Measurements from ENCODE around the gene PDZD8. TPM values are rescaled to one million over a fixed set of nuclear protein-coding genes. Genes with fewer than 3 reads are reported as not detected.

Gene PDZD8
- total RNA-seq, 1 donor from 2014 or later = 23.9 TPM

DNA sequence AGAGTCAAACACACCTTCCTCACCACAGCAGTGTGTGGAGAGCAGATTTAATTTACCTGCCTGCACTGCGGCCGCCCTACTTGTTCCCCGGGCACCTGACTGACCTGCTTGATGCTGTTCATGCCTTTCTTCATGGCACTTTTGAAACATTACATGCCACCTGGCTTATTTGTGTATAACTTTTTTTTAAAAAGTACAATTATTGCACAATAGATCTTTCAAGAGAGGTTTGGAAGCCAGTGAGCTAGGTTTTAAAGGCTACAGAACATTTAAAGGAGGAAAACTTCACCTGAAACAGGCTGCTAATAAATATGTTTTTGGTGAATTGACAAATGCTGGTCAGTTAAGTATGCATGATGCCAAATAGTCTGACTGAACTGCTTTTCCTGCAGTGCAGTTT lies 101.3 kb downstream of the PDZD8 start:
- no peaks in the 10 kb centered on the region for H3K27me3 ChIP-seq (ENCODE audit: low read depth)
- TF ChIP-seq, protein P1, sequence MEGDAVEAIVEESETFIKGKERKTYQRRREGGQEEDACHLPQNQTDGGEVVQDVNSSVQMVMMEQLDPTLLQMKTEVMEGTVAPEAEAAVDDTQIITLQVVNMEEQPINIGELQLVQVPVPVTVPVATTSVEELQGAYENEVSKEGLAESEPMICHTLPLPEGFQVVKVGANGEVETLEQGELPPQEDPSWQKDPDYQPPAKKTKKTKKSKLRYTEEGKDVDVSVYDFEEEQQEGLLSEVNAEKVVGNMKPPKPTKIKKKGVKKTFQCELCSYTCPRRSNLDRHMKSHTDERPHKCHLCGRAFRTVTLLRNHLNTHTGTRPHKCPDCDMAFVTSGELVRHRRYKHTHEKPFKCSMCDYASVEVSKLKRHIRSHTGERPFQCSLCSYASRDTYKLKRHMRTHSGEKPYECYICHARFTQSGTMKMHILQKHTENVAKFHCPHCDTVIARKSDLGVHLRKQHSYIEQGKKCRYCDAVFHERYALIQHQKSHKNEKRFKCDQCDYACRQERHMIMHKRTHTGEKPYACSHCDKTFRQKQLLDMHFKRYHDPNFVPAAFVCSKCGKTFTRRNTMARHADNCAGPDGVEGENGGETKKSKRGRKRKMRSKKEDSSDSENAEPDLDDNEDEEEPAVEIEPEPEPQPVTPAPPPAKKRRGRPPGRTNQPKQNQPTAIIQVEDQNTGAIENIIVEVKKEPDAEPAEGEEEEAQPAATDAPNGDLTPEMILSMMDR (IDR thresholded peaks at IDR 0.05; ENCODE audit: borderline replicate concordance) = no peak
- H3K9me3 ChIP-seq (replicated peaks) = no peaks in the 10 kb centered on the region
- intact Hi-C loops (cut with micrococcal nuclease) = no loop called here
- H3K27ac ChIP-seq (replicated peaks) = no peak overlapping the region
- H3K4me1 ChIP-seq = no peaks in the 10 kb centered on the region
- H3K4me3 ChIP-seq = no peak overlapping the region
- no peaks in the 10 kb centered on the region for H3K36me3 ChIP-seq
- DNase-seq = no peak

DNA sequence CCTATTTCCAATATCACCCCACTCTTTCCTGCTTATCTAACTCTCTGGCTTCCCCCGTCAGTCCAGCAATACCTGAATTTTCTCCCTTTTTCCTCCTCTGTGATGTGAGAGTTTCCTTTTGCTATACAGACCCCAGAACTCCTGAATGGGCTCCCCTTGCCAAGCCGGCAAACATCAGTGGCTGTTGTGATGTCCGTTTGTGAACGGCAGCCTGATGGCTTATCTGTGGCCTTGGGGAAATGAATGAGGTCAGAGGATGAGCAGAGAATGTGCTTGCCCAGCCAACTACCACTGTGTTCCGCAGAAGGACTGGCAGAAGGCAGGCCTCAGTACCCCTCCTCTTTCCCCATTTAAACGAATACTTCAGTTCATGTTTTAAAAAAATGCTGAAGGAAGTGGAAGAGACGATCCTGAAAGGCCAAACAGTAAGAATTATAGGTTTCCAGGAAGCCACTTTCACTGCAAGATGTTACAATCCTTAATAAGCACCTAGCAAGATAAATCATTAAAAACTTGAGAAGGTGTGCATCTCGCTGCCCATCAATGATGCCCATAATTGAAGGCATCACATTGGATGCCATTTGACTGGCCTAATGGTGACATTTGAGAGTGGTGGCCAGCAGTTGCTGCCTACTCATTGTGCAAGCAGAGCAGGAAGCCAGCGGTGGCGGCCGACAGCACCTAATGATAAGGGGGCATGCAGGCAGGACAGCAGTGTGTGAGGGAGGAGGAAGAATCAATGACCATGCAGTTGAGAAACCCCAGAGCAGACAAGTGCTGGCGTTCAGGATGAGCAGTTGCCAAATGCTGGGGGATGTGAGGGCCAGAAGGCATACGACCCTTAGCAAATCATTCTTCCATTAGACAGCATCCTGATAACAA lies 102.8 kb downstream of the PDZD8 start:
- H3K36me3 ChIP-seq = no peaks in the 10 kb centered on the region
- H3K4me3 ChIP-seq = no peak overlapping the region
- DNase-seq = no peak
- no peaks in the 10 kb centered on the region for H3K4me1 ChIP-seq
- no peaks in the 10 kb centered on the region for H3K9me3 ChIP-seq (replicated peaks)
- intact Hi-C loops (cut with micrococcal nuclease) = no loop called here
- no peaks in the 10 kb centered on the region for H3K27me3 ChIP-seq (ENCODE audit: low read depth)
- H3K27ac ChIP-seq (replicated peaks) = no peak overlapping the region
- TF ChIP-seq, protein P1 (IDR thresholded peaks at IDR 0.05; ENCODE audit: borderline replicate concordance) = no peak

DNA sequence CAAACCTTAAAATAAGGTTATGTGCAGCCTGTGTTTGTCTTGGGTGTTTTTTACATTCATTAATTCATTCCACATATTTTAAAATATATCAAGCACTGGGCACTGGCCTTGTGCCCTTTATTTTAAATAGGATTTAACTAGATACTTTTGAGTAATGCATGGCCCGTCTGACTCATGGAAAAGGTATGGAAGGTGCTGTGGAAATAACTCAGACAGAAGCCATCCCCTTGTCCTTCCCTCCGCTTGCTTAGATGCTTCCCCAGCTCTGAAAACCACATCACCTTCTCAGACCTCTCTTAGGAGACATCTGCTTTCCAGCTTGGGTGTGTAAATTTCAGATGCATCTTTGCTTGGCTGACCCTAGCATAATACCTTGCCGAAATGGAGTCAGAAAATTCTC lies 103.8 kb downstream of the PDZD8 start:
- H3K9me3 ChIP-seq (replicated peaks) = no peaks in the 10 kb centered on the region
- TF ChIP-seq, protein P1 (IDR thresholded peaks at IDR 0.05; ENCODE audit: borderline replicate concordance) = no peak
- no peaks in the 10 kb centered on the region for H3K4me1 ChIP-seq
- intact Hi-C loops (cut with micrococcal nuclease) = no loop called here
- no peak overlapping the region for H3K27ac ChIP-seq (replicated peaks)
- H3K27me3 ChIP-seq (ENCODE audit: low read depth) = no peaks in the 10 kb centered on the region
- H3K36me3 ChIP-seq = no peaks in the 10 kb centered on the region
- no peak for DNase-seq
- no peak overlapping the region for H3K4me3 ChIP-seq

DNA sequence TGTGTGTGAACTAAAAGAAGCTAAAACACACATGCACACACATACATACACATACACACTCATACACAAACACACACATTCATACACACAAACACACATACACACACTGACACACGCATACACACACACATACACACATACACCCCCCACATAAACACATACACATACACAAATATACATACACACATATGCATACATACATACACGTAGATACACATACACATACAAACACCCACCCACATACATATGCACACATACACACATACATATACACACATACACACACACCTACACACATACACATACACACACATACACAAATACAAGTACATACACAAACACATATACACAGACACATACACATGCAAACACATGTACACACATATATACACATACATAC lies 106.3 kb downstream of the PDZD8 start:
- intact Hi-C loops (cut with micrococcal nuclease) = no loop called here
- no peak overlapping the region for H3K4me3 ChIP-seq
- H3K36me3 ChIP-seq = no peaks in the 10 kb centered on the region
- H3K27ac ChIP-seq (replicated peaks) = no peak overlapping the region
- no peak for DNase-seq
- peaks cover 6% of the 10 kb centered on the region for H3K27me3 ChIP-seq (ENCODE audit: low read depth)
- H3K4me1 ChIP-seq = no peaks in the 10 kb centered on the region
- no peaks in the 10 kb centered on the region for H3K9me3 ChIP-seq (replicated peaks)
- TF ChIP-seq, protein P1 (IDR thresholded peaks at IDR 0.05; ENCODE audit: borderline replicate concordance) = no peak

DNA sequence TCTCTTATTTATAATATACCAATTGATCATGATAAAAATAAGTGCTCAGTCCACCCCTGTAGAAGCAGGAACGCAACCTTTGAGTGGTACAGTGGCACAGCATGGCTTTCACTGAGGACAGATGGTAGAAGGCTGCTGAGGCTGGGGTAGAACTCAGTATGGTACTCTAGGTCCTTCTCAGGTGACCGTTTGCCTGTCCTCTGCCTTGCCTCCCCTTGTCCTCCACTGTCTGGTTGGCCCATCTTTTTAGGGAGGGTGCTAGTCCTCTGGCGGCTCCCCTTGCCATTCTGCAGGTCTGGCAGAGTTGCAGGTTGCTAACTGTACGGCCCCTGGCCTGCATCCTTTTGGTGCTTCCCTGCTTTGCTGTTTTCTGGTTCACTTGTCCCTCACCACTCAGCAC lies 107.0 kb downstream of the PDZD8 start:
- no peak for DNase-seq
- Histone ChIP-seq H3K9me3 (replicated peaks) (no peaks in the 10 kb centered on the region), H3K27ac (replicated peaks) (no peak overlapping the region), H3K4me3 (no peak overlapping the region), H3K4me1 (no peaks in the 10 kb centered on the region), H3K36me3 (no peaks in the 10 kb centered on the region), H3K27me3 (ENCODE audit: low read depth) (peaks cover 12% of the 10 kb centered on the region)
- TF ChIP-seq, protein P1 (IDR thresholded peaks at IDR 0.05; ENCODE audit: borderline replicate concordance) = no peak
- intact Hi-C loops (cut with micrococcal nuclease) = no loop called here

Measured in left ventricle myocardium inferior (tissue), 1 donor.